Left lung (tissue), 10 donors: ENCODE measurements around the gene KDM4C. TPM values are rescaled to one million over a fixed set of nuclear protein-coding genes. Genes with fewer than 3 reads are reported as not detected.

Experiments used
- ATAC-seq: fragments of 200-7000 bp; cut with Tn5 transposase; one replicate; pipeline ENCODE4 v1.9.1; 2020; ENCODE audit warnings: moderate library complexity
- DNase-seq, 4 donors: peaks; one replicate each; pipeline ENCODE4 v3.0.0-alpha.2; 2013 to 2020
- H3K27ac ChIP-seq, 2 donors: fragments of 200-600 bp; sonication (generic) in 1 of 2; one replicate each; pipeline versions ENCODE4 v1.5.0 to v1.8.0; 2020 to 2021
- H3K27me3 ChIP-seq, 2 donors: fragments of 200-600 bp; sonication (generic) in 1 of 2; one replicate each; pipeline versions ENCODE4 v1.5.0 to v1.8.0; 2020 to 2021
- H3K36me3 ChIP-seq, 2 donors: fragments of 200-600 bp; sonication (generic) in 1 of 2; one replicate each; pipeline versions ENCODE4 v1.5.0 to v1.8.0; 2020 to 2021
- H3K4me1 ChIP-seq, 2 donors: fragments of 200-600 bp; one replicate each; pipeline ENCODE4 v1.8.0; 2021
- H3K4me3 ChIP-seq, 2 donors: fragments of 200-600 bp; sonication (generic) in 1 of 2; one replicate each; pipeline versions ENCODE4 v1.5.0 to v1.8.0; 2020 to 2021; ENCODE audit warnings: mild to moderate bottlenecking in 1 of 2
- H3K9me3 ChIP-seq, 2 donors: fragments of 200-600 bp; sonication (generic) in 1 of 2; one replicate each; pipeline versions ENCODE4 v1.5.0 to v1.8.0; 2020 to 2021
- CTCF ChIP-seq, 2 donors: fragments of 200-600 bp; sonication (generic) in 1 of 2; IDR thresholded peaks; one replicate each; pipeline versions ENCODE4 v1.5.0 to v1.8.0; 2021; ENCODE audit warnings: antibody characterized with exemption in 2 of 2
- intact Hi-C, 2 donors: fragments of 100-400 bp; cut with DNase I; formaldehyde crosslinking; loops; one replicate each; pipeline versions ENCODE4 v1.11.2 to v1.14.2; 2022
- polyA plus RNA-seq, 6 donors: library from polyadenylated mRNA; unstranded; fragments of 120-200 nt; gene quantifications; one replicate each; pipeline ENCODE4 v1.2.1, GENCODE V29; 2013; ENCODE audit not compliant: insufficient read length in 6 of 6
- total RNA-seq, 2 donors: library from RNA; stranded (reverse); fragmentation: NEBNext Ultra II Directional; extraction: Animal tissue kit (Norgen Biotek cat#: 25700); gene quantifications; one replicate each; pipeline ENCODE4 v1.2.1, GENCODE V29; 2021
- donor health status: DM: no; HTN: yes; CAD: no.
- donor health status: DM: no; HTN: no; CAD: no.

KDM4C gene
- total and polyA plus RNA-seq, 8 donors: 11.7 to 34.8 (median 15.2) TPM

DNA sequence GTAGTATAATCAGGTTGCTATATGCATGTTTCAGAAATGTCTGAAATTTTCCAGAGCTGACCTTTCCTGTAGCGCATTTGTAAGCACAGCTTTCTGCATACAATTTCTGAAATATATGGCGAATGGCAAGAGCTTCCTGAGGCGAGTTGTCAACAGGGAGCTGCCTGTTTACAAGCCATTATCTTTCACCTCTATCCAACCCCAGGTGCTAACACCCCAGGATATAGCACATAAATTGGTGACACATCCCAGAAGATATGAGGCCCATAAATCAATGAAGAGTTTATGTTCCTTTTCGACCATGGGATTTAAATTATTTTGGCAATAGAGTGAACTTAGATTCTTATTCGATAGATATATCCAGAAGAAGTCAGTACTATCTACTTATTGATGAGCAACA, 379.8 kb downstream of the KDM4C start:
- Histone ChIP-seq H3K27me3 (no peaks in the 10 kb centered on the region), H3K36me3 (peaks cover 0 to 26% of the 10 kb centered on the region in 2 donors), H3K4me3 (no peak overlapping the region), H3K9me3 (no peaks in the 10 kb centered on the region), H3K27ac (no peak overlapping the region), H3K4me1 (no peaks in the 10 kb centered on the region)
- ATAC-seq (no peak), DNase-seq (no peak)
- no peak for TF ChIP-seq CTCF (IDR thresholded peaks at IDR 0.05)
- intact Hi-C loops: no loop called here

- DNase-seq (no peak), ATAC-seq (no peak)
- no peaks in the 10 kb centered on the region for H3K27me3 ChIP-seq
- H3K4me1 ChIP-seq: no peaks in the 10 kb centered on the region
- H3K36me3 ChIP-seq: peaks cover 0 to 16% of the 10 kb centered on the region in 2 donors
- no peaks in the 10 kb centered on the region for H3K9me3 ChIP-seq
- no peak overlapping the region for H3K4me3 ChIP-seq
- no peak for TF ChIP-seq CTCF (IDR thresholded peaks at IDR 0.05)
- intact Hi-C loops: no loop called here
- H3K27ac ChIP-seq: no peak overlapping the region
These were observed 382.1 kb downstream of the KDM4C start for GRCh38 chr9:7139886-7140285.

DNA sequence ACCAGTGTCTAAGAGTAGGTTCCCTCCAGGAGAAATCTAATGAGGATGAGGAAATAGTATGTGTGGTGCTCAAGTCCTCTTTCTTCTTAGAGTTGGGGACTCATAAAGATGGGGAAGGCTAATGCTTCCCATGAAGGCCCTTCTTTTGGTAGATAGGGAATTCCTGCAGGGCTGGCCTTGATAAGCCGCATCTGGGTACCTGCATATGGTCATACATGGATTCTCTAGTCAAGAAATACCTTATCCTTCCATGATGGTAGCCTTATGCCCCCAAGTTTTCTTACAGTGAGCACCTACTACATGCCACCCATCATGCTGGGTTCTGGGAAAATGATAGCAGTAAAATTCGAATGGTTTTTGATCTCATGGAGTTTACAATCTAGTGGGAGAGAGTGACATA, 382.6 kb downstream of the KDM4C start:
- intact Hi-C loops: no loop called here
- Histone ChIP-seq H3K27me3 (no peaks in the 10 kb centered on the region), H3K9me3 (no peaks in the 10 kb centered on the region), H3K4me1 (no peaks in the 10 kb centered on the region), H3K27ac (no peak overlapping the region), H3K36me3 (peaks cover 0 to 11% of the 10 kb centered on the region in 2 donors), H3K4me3 (no peak overlapping the region)
- no peak for ATAC-seq
- TF ChIP-seq CTCF (IDR thresholded peaks at IDR 0.05): no peak
- DNase-seq: no peak

- intact Hi-C loops: no loop called here
- Histone ChIP-seq H3K4me1 (no peaks in the 10 kb centered on the region), H3K27me3 (no peaks in the 10 kb centered on the region), H3K4me3 (no peak overlapping the region), H3K27ac (no peak overlapping the region), H3K9me3 (no peaks in the 10 kb centered on the region), H3K36me3 (peaks cover 0 to 14% of the 10 kb centered on the region in 2 donors)
- TF ChIP-seq CTCF (IDR thresholded peaks at IDR 0.05): no peak
- no peak for ATAC-seq
- DNase-seq: no peak
These were observed 385.9 kb downstream of the KDM4C start for GRCh38 chr9:7143645-7144200.

GRCh38 chr9:7144265-7145046, 386.7 kb downstream of the KDM4C start:
- ATAC-seq (no peak), DNase-seq (no peak)
- Histone ChIP-seq H3K36me3 (peaks cover 0 to 18% of the 10 kb centered on the region in 2 donors), H3K4me1 (no peaks in the 10 kb centered on the region), H3K27ac (no peak overlapping the region), H3K27me3 (no peaks in the 10 kb centered on the region), H3K4me3 (no peak overlapping the region), H3K9me3 (no peaks in the 10 kb centered on the region)
- intact Hi-C loops: no loop called here
- no peak for TF ChIP-seq CTCF (IDR thresholded peaks at IDR 0.05)
